Measurements from ENCODE around the gene SPECC1.

- TF ChIP-seq POLR2A (IDR thresholded peaks at IDR 0.05; ENCODE audit: low read length) (no peak), GATA1 (IDR thresholded peaks at IDR 0.05; ENCODE audit: low read depth, low read length) (no peak)
Measured at GRCh38 chr17:20304961-20305360, 295.8 kb downstream of the SPECC1 start.

Measured in erythroblast (primary cell).